ENCODE data around the gene FARP1.

DNA sequence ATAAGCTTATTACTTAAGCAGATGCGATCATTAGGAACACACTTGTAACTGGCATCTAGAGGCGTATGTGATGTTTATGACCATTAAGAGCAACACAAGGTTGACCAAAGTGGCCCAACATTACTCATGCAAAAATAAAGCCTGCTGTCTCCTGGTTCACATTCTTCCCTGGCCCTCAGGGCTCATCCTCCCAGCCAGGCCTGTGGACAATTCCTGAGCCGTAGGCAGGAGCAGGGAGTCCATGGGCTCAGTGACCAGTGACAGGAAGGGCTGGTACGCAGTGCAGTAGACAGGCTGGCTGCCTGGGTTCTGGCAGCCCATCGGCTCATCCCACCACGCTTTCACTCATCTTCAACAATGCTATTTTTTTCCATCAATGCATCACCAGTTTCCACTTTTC is 328.0 kb downstream of the FARP1 start:
- TF ChIP-seq, protein P1, sequence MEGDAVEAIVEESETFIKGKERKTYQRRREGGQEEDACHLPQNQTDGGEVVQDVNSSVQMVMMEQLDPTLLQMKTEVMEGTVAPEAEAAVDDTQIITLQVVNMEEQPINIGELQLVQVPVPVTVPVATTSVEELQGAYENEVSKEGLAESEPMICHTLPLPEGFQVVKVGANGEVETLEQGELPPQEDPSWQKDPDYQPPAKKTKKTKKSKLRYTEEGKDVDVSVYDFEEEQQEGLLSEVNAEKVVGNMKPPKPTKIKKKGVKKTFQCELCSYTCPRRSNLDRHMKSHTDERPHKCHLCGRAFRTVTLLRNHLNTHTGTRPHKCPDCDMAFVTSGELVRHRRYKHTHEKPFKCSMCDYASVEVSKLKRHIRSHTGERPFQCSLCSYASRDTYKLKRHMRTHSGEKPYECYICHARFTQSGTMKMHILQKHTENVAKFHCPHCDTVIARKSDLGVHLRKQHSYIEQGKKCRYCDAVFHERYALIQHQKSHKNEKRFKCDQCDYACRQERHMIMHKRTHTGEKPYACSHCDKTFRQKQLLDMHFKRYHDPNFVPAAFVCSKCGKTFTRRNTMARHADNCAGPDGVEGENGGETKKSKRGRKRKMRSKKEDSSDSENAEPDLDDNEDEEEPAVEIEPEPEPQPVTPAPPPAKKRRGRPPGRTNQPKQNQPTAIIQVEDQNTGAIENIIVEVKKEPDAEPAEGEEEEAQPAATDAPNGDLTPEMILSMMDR (IDR thresholded peaks at IDR 0.05; ENCODE audit: low read depth, low read length, poor library complexity, severe bottlenecking), result no peak
- no peak for TF ChIP-seq EZH2phosphoT487 (IDR thresholded peaks at IDR 0.05; ENCODE audit: borderline replicate concordance, low read length)

Measured in DOHH2 (cell line).